Activated naive CD4-positive, alpha-beta T cell treated with anti-CD3 and anti-CD28 coated beads, Interleukin-2, amount 50 U/mL, for 24 hours (primary cell): Measurements from ENCODE around the gene DBI.

Experiments
- H3K27ac Mint-ChIP-seq: one replicate; pipeline ENCODE4 v1.8.0; 2021; ENCODE audit warnings: mild to moderate bottlenecking, mixed read lengths
- H3K27me3 Mint-ChIP-seq: one replicate; pipeline ENCODE4 v1.8.0; 2021; ENCODE audit warnings: mixed read lengths
- H3K36me3 Mint-ChIP-seq: one replicate; pipeline ENCODE4 v1.8.0; 2021; ENCODE audit warnings: mixed read lengths
- H3K4me1 Mint-ChIP-seq: one replicate; pipeline ENCODE4 v1.8.0; 2021; ENCODE audit warnings: mixed read lengths
- H3K4me3 Mint-ChIP-seq: one replicate; pipeline ENCODE4 v1.8.0; 2021; ENCODE audit warnings: mild to moderate bottlenecking, mixed read lengths
- H3K9me3 Mint-ChIP-seq: one replicate; pipeline ENCODE4 v1.8.0; 2021; ENCODE audit warnings: mixed read lengths

Gene DBI

DNA sequence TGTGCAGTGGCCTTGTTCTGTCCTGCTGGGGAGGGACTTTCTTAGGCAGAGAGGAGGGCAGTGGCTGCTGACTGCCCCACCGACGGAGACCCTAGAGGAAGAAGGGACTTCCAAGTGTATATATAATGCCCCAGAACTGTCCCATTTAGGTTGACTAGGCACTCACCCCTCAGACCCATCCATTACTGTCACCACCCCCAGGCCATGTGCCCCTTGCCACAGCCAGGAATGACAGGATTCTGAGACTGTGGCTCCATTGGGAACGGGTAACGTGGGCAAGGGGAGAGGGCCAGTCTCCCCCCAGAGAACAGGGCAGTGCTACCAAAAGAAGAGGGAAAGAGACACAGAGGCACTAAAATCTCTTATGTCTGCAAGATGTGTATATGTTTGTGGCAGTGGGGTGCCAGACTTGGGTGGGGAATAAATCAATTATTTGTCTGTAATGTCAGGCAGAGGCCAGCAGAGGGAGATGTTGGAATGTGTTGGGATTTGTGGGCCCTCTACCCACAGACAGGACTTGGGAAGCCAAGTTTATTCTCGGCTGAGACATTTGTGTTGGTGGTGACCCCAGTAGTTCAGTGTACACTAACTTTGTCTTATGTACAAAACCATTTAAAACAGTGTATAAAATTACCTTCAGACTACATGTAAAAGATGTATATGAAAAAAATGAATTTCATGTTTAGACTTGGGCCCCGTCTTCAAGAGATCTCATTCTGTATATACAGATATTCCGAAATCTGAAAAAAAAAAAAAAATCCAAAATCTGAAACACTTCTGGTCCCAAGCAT, 40.8 kb downstream of the DBI start:
- no peak overlapping the region for H3K4me3 Mint-ChIP-seq
- no peaks in the 10 kb centered on the region for H3K36me3 Mint-ChIP-seq
- H3K27me3 Mint-ChIP-seq: peaks cover 3% of the 10 kb centered on the region
- H3K9me3 Mint-ChIP-seq: no peaks in the 10 kb centered on the region
- H3K4me1 Mint-ChIP-seq: no peaks in the 10 kb centered on the region
- no peak overlapping the region for H3K27ac Mint-ChIP-seq

DNA sequence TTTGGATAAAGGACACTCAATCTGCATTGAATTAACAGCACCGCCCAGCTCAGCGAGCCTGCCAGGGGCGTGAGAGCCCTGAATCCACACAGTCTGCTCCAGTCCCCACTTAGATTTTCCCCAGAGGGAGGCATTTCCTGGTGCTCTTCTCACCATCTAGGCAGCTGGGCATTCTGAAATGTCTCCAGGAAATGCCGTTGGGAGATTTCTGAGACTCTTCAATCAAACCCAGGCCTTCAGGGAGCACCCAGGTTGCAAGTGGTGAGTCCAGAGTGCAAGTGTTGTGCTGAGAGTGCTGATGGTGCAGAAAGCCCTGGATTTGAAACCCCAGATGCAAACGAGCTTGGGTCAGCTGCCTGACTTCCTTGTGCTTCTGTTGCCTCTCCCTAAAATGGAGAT, 41.4 kb downstream of the DBI start:
- Mint-ChIP-seq H3K4me3 (no peak overlapping the region), H3K36me3 (no peaks in the 10 kb centered on the region), H3K4me1 (no peaks in the 10 kb centered on the region), H3K9me3 (no peaks in the 10 kb centered on the region), H3K27me3 (peaks cover 3% of the 10 kb centered on the region), H3K27ac (no peak overlapping the region)

DNA sequence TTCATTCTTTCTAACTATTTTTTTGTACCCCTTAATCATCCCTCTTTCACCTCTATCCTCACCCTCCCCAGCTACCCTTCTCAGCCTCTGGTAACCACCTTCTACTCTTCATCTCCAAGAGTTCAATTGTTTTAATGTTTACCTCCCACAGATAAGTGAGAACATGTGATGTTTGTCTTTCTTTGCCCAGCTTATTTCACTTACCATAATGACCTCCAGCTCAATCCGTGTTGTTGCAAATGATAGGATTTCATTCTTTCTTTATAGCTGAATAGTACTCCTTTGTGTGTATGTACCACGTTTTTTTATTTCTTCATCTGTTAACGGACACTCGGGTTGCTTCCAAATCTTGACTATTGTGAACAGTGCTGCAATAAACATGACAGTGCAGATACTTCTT, 42.7 kb downstream of the DBI start:
- Mint-ChIP-seq H3K4me3 (no peak overlapping the region), H3K36me3 (no peaks in the 10 kb centered on the region), H3K27me3 (peaks cover 6% of the 10 kb centered on the region), H3K27ac (no peak overlapping the region), H3K9me3 (no peaks in the 10 kb centered on the region), H3K4me1 (no peaks in the 10 kb centered on the region)

DNA sequence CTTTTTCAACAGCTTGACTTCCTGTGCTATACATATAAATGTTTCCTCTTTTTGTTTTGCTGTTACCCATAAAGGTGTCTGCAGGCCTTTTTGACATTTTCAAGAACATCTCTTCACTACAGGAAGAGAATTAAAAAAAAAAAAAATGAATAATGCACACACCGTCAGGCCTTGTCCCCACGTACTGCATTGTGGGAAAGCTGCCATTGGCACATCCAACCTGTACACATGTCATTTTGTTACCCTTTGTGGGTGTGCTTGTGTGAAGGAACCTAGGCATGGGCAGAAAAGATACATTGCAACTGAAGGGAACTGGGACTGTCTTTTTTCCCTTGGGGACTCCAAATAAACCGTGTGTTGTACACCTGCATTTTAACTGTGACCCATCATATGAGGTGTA, 48.1 kb downstream of the DBI start:
- Mint-ChIP-seq H3K36me3 (no peaks in the 10 kb centered on the region), H3K27ac (no peak overlapping the region), H3K4me1 (no peaks in the 10 kb centered on the region), H3K4me3 (no peak overlapping the region), H3K9me3 (no peaks in the 10 kb centered on the region), H3K27me3 (peaks cover 8% of the 10 kb centered on the region)

DNA sequence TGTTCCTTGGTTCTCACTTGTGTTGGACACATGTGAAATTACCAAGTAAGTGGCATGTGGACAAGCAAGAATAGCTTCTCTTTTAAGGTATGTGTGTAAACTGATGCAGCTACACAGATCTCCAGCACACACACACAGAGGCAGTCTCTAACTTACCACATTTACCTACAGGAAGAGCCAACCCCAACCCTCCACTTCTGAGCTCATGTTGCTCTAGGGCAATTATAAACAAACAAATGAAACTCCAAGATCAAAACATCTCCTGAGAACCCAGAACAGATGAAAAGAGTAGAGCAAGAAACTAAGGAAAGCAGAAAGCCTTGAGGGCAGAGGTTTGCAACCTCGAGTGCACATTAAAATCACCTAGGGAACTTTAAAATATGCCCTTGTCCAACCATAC, 48.9 kb downstream of the DBI start:
- Mint-ChIP-seq H3K27me3 (peaks cover 8% of the 10 kb centered on the region), H3K36me3 (no peaks in the 10 kb centered on the region), H3K27ac (no peak overlapping the region), H3K9me3 (no peaks in the 10 kb centered on the region), H3K4me1 (no peaks in the 10 kb centered on the region), H3K4me3 (no peak overlapping the region)

DNA sequence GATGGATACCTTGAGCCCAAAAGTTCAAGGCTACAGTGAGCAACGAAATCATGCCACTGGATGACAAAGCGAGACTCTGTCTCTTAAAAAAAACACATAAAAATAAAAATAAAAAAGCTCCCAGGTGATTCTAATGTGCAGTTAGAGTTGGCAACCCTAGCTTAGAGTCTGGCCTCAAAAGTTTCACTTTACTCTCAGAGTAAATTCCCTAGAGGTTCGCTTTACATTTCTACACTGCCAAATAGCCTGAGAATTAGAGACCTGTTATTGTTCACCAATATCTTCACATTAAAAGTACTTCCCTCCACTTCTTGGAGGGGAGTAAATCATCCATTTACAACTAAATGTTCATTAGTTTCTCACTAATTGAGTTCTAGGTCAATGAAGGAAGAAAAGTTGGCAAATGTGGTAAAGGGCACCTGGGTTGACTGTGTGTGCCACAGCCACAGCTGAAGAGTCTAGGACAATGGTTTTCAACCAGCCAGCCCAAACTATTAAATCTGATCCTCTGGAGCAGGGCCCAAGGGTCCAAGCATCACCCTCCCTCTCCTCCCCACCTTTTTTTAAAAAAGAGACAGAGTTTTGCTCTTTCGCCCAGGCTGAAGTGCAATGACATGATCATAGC, 49.6 kb downstream of the DBI start:
- no peaks in the 10 kb centered on the region for H3K36me3 Mint-ChIP-seq
- no peaks in the 10 kb centered on the region for H3K4me1 Mint-ChIP-seq
- no peaks in the 10 kb centered on the region for H3K9me3 Mint-ChIP-seq
- H3K4me3 Mint-ChIP-seq: no peak overlapping the region
- H3K27ac Mint-ChIP-seq: no peak overlapping the region
- peaks cover 7% of the 10 kb centered on the region for H3K27me3 Mint-ChIP-seq

DNA sequence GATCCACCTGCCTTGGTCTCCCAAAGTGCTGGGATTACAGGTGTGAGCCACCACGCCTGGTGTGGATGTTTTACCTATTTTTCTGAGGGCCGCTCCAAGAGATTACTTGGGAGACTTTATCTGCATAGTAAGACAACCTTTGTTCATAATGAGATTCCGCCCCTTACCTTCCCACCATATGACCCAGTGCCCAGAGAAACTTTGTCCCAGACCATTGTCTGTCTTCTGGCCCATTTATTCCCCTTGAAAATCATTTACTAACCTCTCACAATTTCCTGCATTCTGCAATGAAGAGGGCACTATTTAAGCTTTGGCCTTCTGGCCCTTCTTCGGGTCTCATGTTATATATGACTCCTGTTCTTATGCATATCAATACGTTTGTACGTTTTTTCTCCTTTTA, 51.1 kb downstream of the DBI start:
- H3K4me1 Mint-ChIP-seq: no peaks in the 10 kb centered on the region
- no peak overlapping the region for H3K27ac Mint-ChIP-seq
- H3K4me3 Mint-ChIP-seq: no peak overlapping the region
- H3K36me3 Mint-ChIP-seq: no peaks in the 10 kb centered on the region
- peaks cover 10% of the 10 kb centered on the region for H3K27me3 Mint-ChIP-seq
- H3K9me3 Mint-ChIP-seq: no peaks in the 10 kb centered on the region

DNA sequence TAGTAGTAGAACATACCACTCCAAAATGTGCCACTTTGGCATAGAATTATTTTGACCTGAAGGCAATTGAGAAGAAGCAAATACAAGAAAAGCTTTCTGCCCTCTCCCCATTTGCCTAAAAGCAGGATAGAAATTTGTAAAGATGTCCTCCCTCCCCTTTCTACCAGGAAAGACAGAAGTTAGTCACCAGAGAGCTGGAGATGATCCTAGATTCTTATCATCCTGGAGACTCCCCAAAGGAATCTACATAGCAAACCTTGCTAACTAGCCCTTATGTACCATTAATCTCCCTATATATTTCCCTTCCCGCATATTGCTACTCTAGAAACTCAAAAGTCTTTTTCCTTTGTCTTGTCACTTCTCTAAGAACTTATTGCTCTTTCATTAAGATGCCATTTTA, 52.3 kb downstream of the DBI start:
- Mint-ChIP-seq H3K27me3 (peaks cover 10% of the 10 kb centered on the region), H3K9me3 (no peaks in the 10 kb centered on the region), H3K27ac (no peak overlapping the region), H3K36me3 (no peaks in the 10 kb centered on the region), H3K4me1 (no peaks in the 10 kb centered on the region), H3K4me3 (no peak overlapping the region)

DNA sequence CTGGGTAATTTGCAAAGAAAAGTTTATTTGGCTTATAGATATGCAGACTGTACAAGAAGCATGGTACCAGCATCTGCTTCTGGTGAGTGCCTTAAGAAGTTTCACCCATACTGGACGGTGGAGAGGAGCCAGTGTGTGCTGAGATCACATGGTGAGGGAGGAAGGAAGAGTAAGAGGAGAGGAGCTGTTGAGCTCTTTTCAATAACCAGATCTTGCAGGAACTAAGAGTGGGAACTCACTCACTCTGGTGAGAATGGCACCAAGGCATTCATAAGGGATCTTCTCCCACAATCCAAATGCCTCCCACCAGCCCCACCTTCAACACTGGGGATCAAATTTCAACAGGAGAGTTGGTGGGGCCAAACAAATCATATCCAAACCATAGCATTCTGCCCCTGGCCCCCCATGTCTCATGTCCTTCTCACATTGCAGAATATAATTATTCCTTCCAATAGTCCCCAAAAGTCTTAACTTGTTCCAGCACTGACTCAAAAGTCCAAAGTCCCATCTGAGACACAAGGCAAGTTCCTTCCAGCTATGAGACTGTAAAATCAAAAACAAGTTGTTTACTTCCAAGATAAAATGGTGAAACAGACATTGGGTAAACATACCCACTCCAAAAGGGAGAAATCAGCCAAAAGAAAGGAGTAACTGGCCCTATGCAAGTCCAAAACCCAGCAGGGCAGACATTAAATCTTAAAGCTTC, 53.2 kb downstream of the DBI start:
- H3K9me3 Mint-ChIP-seq: no peaks in the 10 kb centered on the region
- H3K4me1 Mint-ChIP-seq: no peaks in the 10 kb centered on the region
- peaks cover 10% of the 10 kb centered on the region for H3K27me3 Mint-ChIP-seq
- H3K4me3 Mint-ChIP-seq: no peak overlapping the region
- no peak overlapping the region for H3K27ac Mint-ChIP-seq
- no peaks in the 10 kb centered on the region for H3K36me3 Mint-ChIP-seq

DNA sequence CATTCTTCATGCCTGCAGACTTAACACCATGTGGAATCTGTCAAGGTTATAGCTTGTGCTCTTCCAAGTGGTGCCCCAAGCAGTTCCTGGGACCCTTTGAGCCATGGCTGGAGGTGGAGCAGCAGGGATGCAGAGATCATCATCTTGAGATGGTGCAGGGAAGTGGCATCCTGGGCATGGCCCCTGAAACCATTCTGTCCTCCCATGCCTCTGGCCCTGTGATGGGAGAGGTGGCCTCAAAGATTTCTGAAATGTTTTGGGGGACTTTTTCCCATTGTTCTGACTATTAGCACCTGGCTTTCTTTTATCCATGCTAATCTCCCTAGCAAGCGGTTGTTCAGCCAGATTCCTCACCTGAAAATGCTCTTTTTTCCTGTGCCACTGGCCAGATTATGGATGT, 54.5 kb downstream of the DBI start:
- Mint-ChIP-seq H3K27me3 (peaks cover 15% of the 10 kb centered on the region), H3K9me3 (no peaks in the 10 kb centered on the region), H3K4me1 (no peaks in the 10 kb centered on the region), H3K27ac (no peak overlapping the region), H3K36me3 (no peaks in the 10 kb centered on the region), H3K4me3 (no peak overlapping the region)

DNA sequence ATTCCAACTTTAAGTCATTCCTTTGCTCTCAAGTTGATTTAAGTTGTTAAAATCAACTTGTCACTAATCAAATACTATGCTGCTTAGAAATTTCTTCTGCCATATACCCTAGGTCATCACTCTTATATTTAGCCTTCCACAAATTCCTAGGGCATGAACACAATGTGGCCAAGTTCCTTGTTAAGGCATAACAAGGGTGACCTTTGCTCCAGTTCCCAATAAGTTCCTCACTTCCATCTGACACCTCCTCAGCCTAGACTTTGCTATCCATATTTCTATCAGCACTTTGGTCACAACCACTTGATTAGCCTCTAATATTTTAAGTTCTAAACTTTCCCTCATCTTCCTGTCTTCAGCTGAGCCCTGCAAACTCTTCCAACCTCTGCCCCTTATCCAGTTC, 55.0 kb downstream of the DBI start:
- no peaks in the 10 kb centered on the region for H3K4me1 Mint-ChIP-seq
- no peaks in the 10 kb centered on the region for H3K9me3 Mint-ChIP-seq
- H3K27me3 Mint-ChIP-seq: peaks cover 19% of the 10 kb centered on the region
- H3K4me3 Mint-ChIP-seq: no peak overlapping the region
- H3K36me3 Mint-ChIP-seq: no peaks in the 10 kb centered on the region
- no peak overlapping the region for H3K27ac Mint-ChIP-seq
